Natural killer cell (primary cell): ENCODE data around the gene TSSK3. TPM values are rescaled to one million over a fixed set of nuclear protein-coding genes. Genes with fewer than 3 reads are reported as not detected.

Experiments
- ATAC-seq, 3 donors: fragments of 150-1000 bp in 2 of 3; fragments of 200-7000 bp in 1 of 3; cut with Tn5 transposase; 1 replicate in 1 of 3; 2 replicates in 2 of 3; pipeline ENCODE4 v1.10.0; 2021; ENCODE audit warnings: mild to moderate bottlenecking in 2 of 3, moderate library complexity in 2 of 3
- DNase-seq, 2 donors: peaks; one replicate each; pipeline versions ENCODE4 v3.0.0 to v3.0.0-alpha.2; 2013 to 2021; ENCODE audit warnings: mixed read lengths in 1 of 2
- H3K27ac ChIP-seq: one replicate; pipeline ENCODE4 v1.5.1; 2013; ENCODE audit warnings: mild to moderate bottlenecking, low read length
- H3K27me3 ChIP-seq: one replicate; pipeline ENCODE4 v1.6.1; 2013; ENCODE audit warnings: low read length; ENCODE audit not compliant: control insufficient read depth, insufficient read depth
- H3K36me3 ChIP-seq: one replicate; pipeline ENCODE4 v1.6.1; 2013; ENCODE audit warnings: low read length; ENCODE audit not compliant: control insufficient read depth, insufficient read depth
- H3K4me1 ChIP-seq: one replicate; pipeline ENCODE4 v1.6.1; 2013; ENCODE audit warnings: low read length; ENCODE audit not compliant: control insufficient read depth, insufficient read depth
- H3K4me3 ChIP-seq: one replicate; pipeline ENCODE4 v1.5.1; 2013; ENCODE audit warnings: low read length
- H3K9me3 ChIP-seq: one replicate; pipeline ENCODE4 v1.6.1; 2013; ENCODE audit warnings: low read length; ENCODE audit not compliant: control insufficient read depth, insufficient read depth
- H3K27ac Mint-ChIP-seq, 2 donors: one replicate each; pipeline ENCODE4 v1.8.0; 2022; ENCODE audit warnings: mild to moderate bottlenecking in 2 of 2, mixed read lengths in 2 of 2, moderate library complexity in 1 of 2
- H3K27me3 Mint-ChIP-seq, 2 donors: one replicate each; pipeline ENCODE4 v1.8.0; 2022; ENCODE audit warnings: low read depth in 2 of 2, mixed read lengths in 2 of 2
- H3K36me3 Mint-ChIP-seq: one replicate; pipeline ENCODE4 v1.8.0; 2022; ENCODE audit warnings: mixed read lengths
- H3K4me1 Mint-ChIP-seq, 2 donors: one replicate each; pipeline ENCODE4 v1.8.0; 2022; ENCODE audit warnings: mixed read lengths in 2 of 2
- H3K4me3 Mint-ChIP-seq: one replicate; pipeline ENCODE4 v1.8.0; 2022; ENCODE audit warnings: mild to moderate bottlenecking, moderate library complexity, mixed read lengths
- H3K9me3 Mint-ChIP-seq, 2 donors: one replicate each; pipeline ENCODE4 v1.8.0; 2022; ENCODE audit warnings: mixed read lengths in 2 of 2
- WGBS: methylation state at CpG from one replicate; pipeline ENCODE4 v1.1.7; 2013; ENCODE audit warnings: missing lambda C conversion rate; ENCODE audit not compliant: insufficient coverage; 5-methylcytosine and 5-hydroxymethylcytosine counted together
- intact Hi-C: fragments of 100-400 bp; cut with micrococcal nuclease; formaldehyde crosslinking; loops from one replicate; pipeline ENCODE4 v1.14.2; 2022
- total RNA-seq, 4 donors: library from RNA; stranded (reverse); fragments of 120-200 nt in 1 of 4; gene quantifications; one replicate each; pipeline versions ENCODE4 v1.2.3 to v1.2.4, GENCODE V29; 2013 to 2022
- TF ChIP-seq, protein P1 (sequence below): fragments of 200-600 bp; IDR thresholded peaks from one replicate; pipeline ENCODE4 v1.8.0; 2022; ENCODE audit warnings: antibody characterized with exemption

Gene TSSK3
- total RNA-seq, 3 donors from 2014 or later (not counting 1 experiment from before 2014, with no cell fraction given): 1.2 to 3.7 (median 1.4) TPM

- WGBS: 48% methylated on average over 12 of the region's 13 CpGs
- H3K4me3 Mint-ChIP-seq: no peak overlapping the region
- H3K27me3 ChIP-seq: no peaks in the 10 kb centered on the region
- H3K27ac Mint-ChIP-seq: no peak overlapping the region
- ATAC-seq (peak; percentile 70 to 88 (median 78)), DNase-seq (peak; percentile 23 to 73)
- H3K36me3 ChIP-seq: no peaks in the 10 kb centered on the region
- H3K9me3 ChIP-seq: no peaks in the 10 kb centered on the region
- H3K27ac ChIP-seq: no peak overlapping the region
- intact Hi-C loops: loop anchor here (2.0 kb wide), 1 partner anchor 14 kb away; no protein-coding TSS in a partner anchor
- no peaks in the 10 kb centered on the region for H3K36me3 Mint-ChIP-seq
- no peaks in the 10 kb centered on the region for H3K9me3 Mint-ChIP-seq
- H3K27me3 Mint-ChIP-seq: peaks cover 0 to 10% of the 10 kb centered on the region in 2 donors
- no peak overlapping the region for H3K4me3 ChIP-seq
- peaks cover 4% of the 10 kb centered on the region for H3K4me1 ChIP-seq
- no peaks in the 10 kb centered on the region for H3K4me1 Mint-ChIP-seq
- TF ChIP-seq, protein P1, sequence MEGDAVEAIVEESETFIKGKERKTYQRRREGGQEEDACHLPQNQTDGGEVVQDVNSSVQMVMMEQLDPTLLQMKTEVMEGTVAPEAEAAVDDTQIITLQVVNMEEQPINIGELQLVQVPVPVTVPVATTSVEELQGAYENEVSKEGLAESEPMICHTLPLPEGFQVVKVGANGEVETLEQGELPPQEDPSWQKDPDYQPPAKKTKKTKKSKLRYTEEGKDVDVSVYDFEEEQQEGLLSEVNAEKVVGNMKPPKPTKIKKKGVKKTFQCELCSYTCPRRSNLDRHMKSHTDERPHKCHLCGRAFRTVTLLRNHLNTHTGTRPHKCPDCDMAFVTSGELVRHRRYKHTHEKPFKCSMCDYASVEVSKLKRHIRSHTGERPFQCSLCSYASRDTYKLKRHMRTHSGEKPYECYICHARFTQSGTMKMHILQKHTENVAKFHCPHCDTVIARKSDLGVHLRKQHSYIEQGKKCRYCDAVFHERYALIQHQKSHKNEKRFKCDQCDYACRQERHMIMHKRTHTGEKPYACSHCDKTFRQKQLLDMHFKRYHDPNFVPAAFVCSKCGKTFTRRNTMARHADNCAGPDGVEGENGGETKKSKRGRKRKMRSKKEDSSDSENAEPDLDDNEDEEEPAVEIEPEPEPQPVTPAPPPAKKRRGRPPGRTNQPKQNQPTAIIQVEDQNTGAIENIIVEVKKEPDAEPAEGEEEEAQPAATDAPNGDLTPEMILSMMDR: peak; percentile 69
Measured at GRCh38 chr1:32400876-32401631, 38.7 kb downstream of the TSSK3 start.

DNA sequence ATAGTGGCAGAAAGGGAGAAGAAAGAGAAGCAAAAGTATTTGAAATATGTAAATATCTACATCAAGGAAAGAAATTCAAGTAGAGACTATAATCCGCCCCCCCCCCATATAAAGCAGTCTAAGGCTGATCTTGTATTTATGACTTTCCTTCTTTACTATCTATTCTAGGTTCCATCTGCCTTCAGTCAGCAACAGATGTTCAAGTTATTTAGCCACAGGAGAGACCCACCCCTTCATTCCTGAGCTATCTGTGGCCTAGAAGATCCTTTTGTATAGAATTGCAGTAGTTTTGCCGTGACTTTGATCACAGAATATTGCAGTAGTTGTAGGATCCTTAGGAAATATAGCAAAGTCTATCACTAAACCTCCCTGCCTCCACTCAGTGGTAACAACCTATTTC is 42.6 kb downstream of the TSSK3 start:
- H3K27me3 ChIP-seq: no peaks in the 10 kb centered on the region
- H3K36me3 ChIP-seq: no peaks in the 10 kb centered on the region
- H3K9me3 ChIP-seq: no peaks in the 10 kb centered on the region
- H3K4me3 ChIP-seq: no peak overlapping the region
- no peak for DNase-seq
- ATAC-seq: no peak
- intact Hi-C loops: no loop called here
- no peak overlapping the region for H3K27ac ChIP-seq
- no peak overlapping the region for H3K27ac Mint-ChIP-seq
- no peaks in the 10 kb centered on the region for H3K9me3 Mint-ChIP-seq
- no peaks in the 10 kb centered on the region for H3K36me3 Mint-ChIP-seq
- TF ChIP-seq, protein P1: no peak
- peaks cover 4% of the 10 kb centered on the region for H3K4me1 ChIP-seq
- no peaks in the 10 kb centered on the region for H3K27me3 Mint-ChIP-seq
- H3K4me3 Mint-ChIP-seq: no peak overlapping the region
- WGBS: 71% methylated on average over 1 of the region's 2 CpGs
- no peaks in the 10 kb centered on the region for H3K4me1 Mint-ChIP-seq

GRCh38 chr1:32405672-32406467 is 43.5 kb downstream of the TSSK3 start:
- WGBS: 83% methylated on average over 3 of the region's 4 CpGs
- Mint-ChIP-seq H3K4me3 (no peak overlapping the region), H3K27me3 (no peaks in the 10 kb centered on the region), H3K9me3 (no peaks in the 10 kb centered on the region), H3K27ac (no peak overlapping the region), H3K4me1 (no peaks in the 10 kb centered on the region), H3K36me3 (no peaks in the 10 kb centered on the region)
- Histone ChIP-seq H3K4me1 (peaks cover 3% of the 10 kb centered on the region), H3K27me3 (no peaks in the 10 kb centered on the region), H3K27ac (no peak overlapping the region), H3K9me3 (no peaks in the 10 kb centered on the region), H3K36me3 (no peaks in the 10 kb centered on the region), H3K4me3 (no peak overlapping the region)
- intact Hi-C loops: no loop called here
- no peak for ATAC-seq
- no peak for DNase-seq
- TF ChIP-seq, protein P1: no peak
